Liver (tissue), 9 donors: ENCODE data around the gene CITED4. TPM values are rescaled to one million over a fixed set of nuclear protein-coding genes. Genes with fewer than 3 reads are reported as not detected.

Experiments
- DNase-seq: peaks from one replicate; pipeline ENCODE4 v3.0.0-alpha.2; 2017; ENCODE audit warnings: low spot score
- H3K27ac ChIP-seq, 2 donors: one replicate each; pipeline ENCODE4 v1.7.0; 2013; ENCODE audit warnings: inconsistent platforms in 2 of 2, low read length in 2 of 2, control low read depth in 1 of 2, low read depth in 1 of 2, mild to moderate bottlenecking in 1 of 2
- H3K27me3 ChIP-seq, 4 donors: one replicate each; pipeline versions ENCODE4 v1.6.1 to v1.7.0; 2013; ENCODE audit warnings: low read length in 3 of 4, inconsistent platforms in 1 of 4, mild to moderate bottlenecking in 1 of 4, moderate library complexity in 1 of 4; ENCODE audit not compliant: control insufficient read depth in 4 of 4, insufficient read depth in 4 of 4
- H3K36me3 ChIP-seq, 4 donors: one replicate each; pipeline versions ENCODE4 v1.6.1 to v1.7.0; 2013; ENCODE audit warnings: low read length in 3 of 4, mild to moderate bottlenecking in 3 of 4, low read depth in 1 of 4, moderate library complexity in 1 of 4; ENCODE audit not compliant: control insufficient read depth in 4 of 4, insufficient read depth in 3 of 4
- H3K4me1 ChIP-seq, 4 donors: one replicate each; pipeline versions ENCODE4 v1.6.1 to v1.7.0; 2013; ENCODE audit warnings: low read length in 3 of 4, mild to moderate bottlenecking in 3 of 4, moderate library complexity in 1 of 4; ENCODE audit not compliant: control insufficient read depth in 4 of 4, insufficient read depth in 4 of 4
- H3K4me3 ChIP-seq, 3 donors: one replicate each; pipeline versions ENCODE4 v1.6.1 to v1.7.0; 2013; ENCODE audit warnings: low read length in 3 of 3, control low read depth in 1 of 3, low read depth in 1 of 3, mild to moderate bottlenecking in 1 of 3
- H3K9ac ChIP-seq, 2 donors: one replicate each; pipeline ENCODE4 v1.7.0; 2013; ENCODE audit warnings: low read length in 2 of 2, mild to moderate bottlenecking in 2 of 2, moderate library complexity in 2 of 2, control low read depth in 1 of 2, low read depth in 1 of 2
- H3K9me3 ChIP-seq, 4 donors: one replicate each; pipeline versions ENCODE4 v1.6.1 to v1.7.0; 2013; ENCODE audit warnings: low read length in 3 of 4; ENCODE audit not compliant: control insufficient read depth in 4 of 4
- EGR1 ChIP-seq, 2 donors: IDR thresholded peaks; 2 replicates each; pipeline ENCODE4 v1.6.1; 2016 to 2018; ENCODE audit warnings: antibody characterized with exemption in 2 of 2, low read depth in 2 of 2
- FOXA1 ChIP-seq: IDR thresholded peaks from 2 replicates; pipeline ENCODE4 v1.6.1; 2016; ENCODE audit warnings: antibody characterized with exemption
- FOXA2 ChIP-seq: IDR thresholded peaks from 2 replicates; pipeline ENCODE4 v1.6.1; 2016; ENCODE audit warnings: antibody characterized with exemption
- HNF4A ChIP-seq, 2 donors: conservative IDR thresholded peaks; 2 replicates each; pipeline ENCODE4 v1.6.1; 2016; ENCODE audit warnings: antibody characterized with exemption in 2 of 2, mild to moderate bottlenecking in 2 of 2
- HNF4G ChIP-seq: IDR thresholded peaks from 2 replicates; pipeline ENCODE4 v1.6.1; 2016; ENCODE audit warnings: antibody characterized with exemption
- JUND ChIP-seq, 2 donors: IDR thresholded peaks; 2 replicates each; pipeline ENCODE4 v1.6.1; 2016; ENCODE audit warnings: antibody characterized with exemption in 2 of 2
- NR2F2 ChIP-seq: IDR thresholded peaks from 2 replicates; pipeline ENCODE4 v1.6.1; 2016; ENCODE audit warnings: antibody characterized with exemption
- RAD21 ChIP-seq, 2 donors: IDR thresholded peaks; 2 replicates each; pipeline ENCODE4 v1.6.1; 2016; ENCODE audit warnings: antibody characterized with exemption in 2 of 2, mild to moderate bottlenecking in 2 of 2
- RXRA ChIP-seq, 2 donors: IDR thresholded peaks; 2 replicates each; pipeline ENCODE4 v1.6.1; 2017 to 2018; ENCODE audit warnings: antibody characterized with exemption in 2 of 2, mild to moderate bottlenecking in 1 of 2
- SP1 ChIP-seq: IDR thresholded peaks from 2 replicates; pipeline ENCODE4 v1.6.1; 2018; ENCODE audit warnings: antibody characterized with exemption, mild to moderate bottlenecking
- TAF1 ChIP-seq: conservative IDR thresholded peaks from 2 replicates; pipeline ENCODE4 v1.6.1; 2016; ENCODE audit warnings: antibody characterized with exemption, mild to moderate bottlenecking
- WGBS: extraction: QIAGEN DNeasy Blood & Tissue Kit; methylation state at CpG from one replicate; pipeline ENCODE4 v1.1.7; 2013; 5-methylcytosine and 5-hydroxymethylcytosine counted together
- polyA plus RNA-seq, 2 donors: library from polyadenylated mRNA; stranded (reverse) in 1 of 2; unstranded in 1 of 2; fragments of 200-250 nt in 1 of 2; fragments of >200 nt in 1 of 2; fragmentation: Nextera tagmentation in 1 of 2; extraction: Ambion mirVana in 1 of 2; gene quantifications; one replicate each; pipeline versions ENCODE4 v1.2.1 to v1.2.3, GENCODE V29; 2013 to 2015
- total RNA-seq, 2 donors: library from RNA; depleted of rRNA; stranded (reverse); fragments of >200 nt; gene quantifications; one replicate each; pipeline ENCODE4 v1.2.3, GENCODE V29; 2014
- TF ChIP-seq, protein P1 (sequence below): IDR thresholded peaks from 2 replicates; pipeline ENCODE4 v1.6.1; 2016; ENCODE audit warnings: antibody characterized with exemption
- TF ChIP-seq, protein P2 (sequence below): IDR thresholded peaks from 2 replicates; pipeline ENCODE4 v1.6.1; 2016; ENCODE audit warnings: antibody characterized with exemption
- donor health status: healthy.
- donor health status: healthy.
- donor health status: healthy.
- donor health status: healthy.
- donor health status: healthy.

CITED4 gene
- total and polyA plus RNA-seq, 4 donors, result 1.4 to 9.9 (median 5.2) TPM

DNA sequence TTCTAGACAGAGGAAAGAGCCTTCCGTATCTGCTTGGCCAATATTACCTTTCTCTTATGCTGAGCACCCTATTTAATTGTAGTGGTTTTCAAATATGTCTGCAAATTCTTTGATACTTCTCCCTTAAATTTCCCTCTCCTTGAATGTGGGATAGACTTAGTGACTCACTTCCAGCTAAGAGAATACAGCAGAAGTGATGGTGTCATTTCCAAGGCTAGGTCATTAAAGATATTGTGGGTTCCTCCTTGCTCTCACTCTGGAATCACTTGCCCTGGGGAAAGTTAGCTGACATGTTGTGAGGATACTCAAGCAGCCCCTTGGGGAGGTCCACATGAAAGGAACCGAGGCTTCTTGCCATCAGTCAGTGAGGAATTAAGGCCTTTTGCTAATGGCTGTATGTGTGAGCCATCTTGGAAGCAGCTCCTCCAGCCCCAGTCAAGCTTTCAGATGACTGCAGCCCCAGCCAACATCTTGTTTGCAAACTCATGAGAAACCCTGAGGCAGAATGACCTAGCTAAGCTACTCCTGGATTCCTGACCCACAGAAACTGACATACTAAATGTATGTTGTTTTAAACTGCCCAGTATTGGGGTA lies 8.1 kb upstream of the CITED4 start:
- TF ChIP-seq EGR1 (IDR thresholded peaks at IDR 0.05; ENCODE audit: low read depth in 2 of 2), result no peak
- TF ChIP-seq HNF4G, result no peak
- TF ChIP-seq, protein P1, sequence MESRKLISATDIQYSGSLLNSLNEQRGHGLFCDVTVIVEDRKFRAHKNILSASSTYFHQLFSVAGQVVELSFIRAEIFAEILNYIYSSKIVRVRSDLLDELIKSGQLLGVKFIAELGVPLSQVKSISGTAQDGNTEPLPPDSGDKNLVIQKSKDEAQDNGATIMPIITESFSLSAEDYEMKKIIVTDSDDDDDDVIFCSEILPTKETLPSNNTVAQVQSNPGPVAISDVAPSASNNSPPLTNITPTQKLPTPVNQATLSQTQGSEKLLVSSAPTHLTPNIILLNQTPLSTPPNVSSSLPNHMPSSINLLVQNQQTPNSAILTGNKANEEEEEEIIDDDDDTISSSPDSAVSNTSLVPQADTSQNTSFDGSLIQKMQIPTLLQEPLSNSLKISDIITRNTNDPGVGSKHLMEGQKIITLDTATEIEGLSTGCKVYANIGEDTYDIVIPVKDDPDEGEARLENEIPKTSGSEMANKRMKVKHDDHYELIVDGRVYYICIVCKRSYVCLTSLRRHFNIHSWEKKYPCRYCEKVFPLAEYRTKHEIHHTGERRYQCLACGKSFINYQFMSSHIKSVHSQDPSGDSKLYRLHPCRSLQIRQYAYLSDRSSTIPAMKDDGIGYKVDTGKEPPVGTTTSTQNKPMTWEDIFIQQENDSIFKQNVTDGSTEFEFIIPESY, result no peak
- no peak for TF ChIP-seq JUND (IDR thresholded peaks at IDR 0.05)
- TF ChIP-seq FOXA1, result no peak
- no peak for TF ChIP-seq TAF1
- no peak overlapping the region for H3K9ac ChIP-seq
- 92% methylated on average over 2 of the region's 2 CpGs for WGBS
- no peaks in the 10 kb centered on the region for H3K4me1 ChIP-seq
- H3K27me3 ChIP-seq, result no peaks in the 10 kb centered on the region
- no peak for DNase-seq
- H3K9me3 ChIP-seq, result no peaks in the 10 kb centered on the region
- no peak overlapping the region for H3K4me3 ChIP-seq
- no peaks in the 10 kb centered on the region for H3K36me3 ChIP-seq
- no peak overlapping the region for H3K27ac ChIP-seq

DNA sequence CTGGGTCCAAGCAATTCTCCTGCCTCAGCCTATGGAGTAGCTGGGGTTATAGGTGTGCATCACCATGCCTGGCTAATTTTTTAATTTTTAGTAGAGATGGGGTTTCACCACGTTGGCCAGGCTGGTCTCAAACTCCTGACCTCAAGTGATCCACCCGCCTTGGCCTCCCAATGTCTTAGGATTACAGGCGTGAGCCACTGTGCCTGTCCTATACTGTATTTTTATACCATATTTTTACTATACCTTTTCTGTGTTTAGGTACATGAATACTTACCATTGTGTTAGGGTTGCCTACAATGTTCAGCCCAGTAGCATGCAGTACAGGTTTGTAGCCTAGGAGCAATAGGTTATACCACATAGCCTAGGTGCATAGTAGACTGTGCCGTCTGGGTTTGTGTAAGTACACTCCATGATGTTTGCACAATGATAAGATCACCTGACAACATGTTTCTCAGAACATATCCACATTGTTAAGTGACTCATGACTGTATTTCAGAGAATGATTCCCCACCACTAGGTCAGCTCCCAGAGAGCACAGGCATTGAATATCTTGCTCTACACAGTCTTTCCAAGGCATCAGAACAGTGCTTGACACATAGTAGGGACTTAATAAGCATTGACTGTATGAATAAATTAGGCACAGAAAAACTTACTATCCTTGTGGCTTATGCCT lies 6.0 kb upstream of the CITED4 start:
- DNase-seq, result no peak
- H3K27me3 ChIP-seq, result no peaks in the 10 kb centered on the region
- WGBS, result 73% methylated on average over 4 of the region's 4 CpGs
- H3K27ac ChIP-seq, result no peak overlapping the region
- TF ChIP-seq, protein P1, result no peak
- TF ChIP-seq RAD21 (IDR thresholded peaks at IDR 0.05) (no peak), RXRA (IDR thresholded peaks at IDR 0.05) (no peak), HNF4G (no peak), NR2F2 (no peak), FOXA2 (peak; percentile 32), HNF4A (conservative IDR thresholded peaks at IDR 0.05) (no peak), SP1 (no peak)
- no peaks in the 10 kb centered on the region for H3K4me1 ChIP-seq
- no peak overlapping the region for H3K9ac ChIP-seq
- H3K36me3 ChIP-seq, result no peaks in the 10 kb centered on the region
- H3K4me3 ChIP-seq, result no peak overlapping the region
- H3K9me3 ChIP-seq, result no peaks in the 10 kb centered on the region

DNA sequence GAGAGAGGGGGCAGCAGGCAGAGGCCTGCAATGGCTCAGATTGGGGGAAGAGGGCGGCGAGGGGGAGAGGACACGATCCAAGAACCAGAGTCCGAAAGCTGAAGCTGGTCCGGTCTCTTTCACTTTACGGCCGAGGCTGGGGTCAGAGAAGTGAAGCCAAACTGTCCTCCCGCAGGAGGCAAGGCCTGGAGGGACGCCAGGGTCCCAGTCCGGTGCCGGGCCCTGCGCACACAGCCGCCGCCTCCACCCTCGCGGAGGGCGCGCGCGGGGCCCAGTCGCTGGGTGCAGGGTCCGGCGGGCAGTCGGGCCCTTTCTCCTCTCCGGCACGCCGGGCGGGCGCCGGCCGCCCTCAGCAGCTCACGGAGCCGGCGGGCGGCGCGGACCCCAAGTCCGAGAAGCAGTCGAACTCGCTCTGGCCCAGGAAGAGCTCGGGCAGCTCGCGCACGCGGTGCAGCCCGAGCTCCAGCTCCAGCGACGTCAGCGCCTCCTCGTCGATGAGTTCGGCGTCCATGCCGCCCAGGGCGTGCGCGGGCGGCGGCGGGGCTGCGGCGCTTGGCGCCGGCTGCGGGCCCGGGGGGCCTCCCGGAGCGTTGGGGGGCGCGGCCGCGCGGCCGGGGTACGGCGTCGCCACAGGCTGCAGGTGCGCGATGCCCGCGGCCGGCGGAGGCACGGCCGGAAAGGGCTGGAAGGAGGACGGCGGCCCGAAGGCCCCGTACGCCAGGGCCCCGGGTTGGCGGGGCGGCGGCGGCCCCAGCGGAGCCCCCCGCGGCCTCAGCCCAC lies 749 bp downstream of the CITED4 start:
- Histone ChIP-seq H3K9ac (peak overlapping the region; percentile 49 to 63), H3K4me3 (peak overlapping the region; percentile 66 to 76 (median 75)), H3K27me3 (no peaks in the 10 kb centered on the region), H3K9me3 (no peaks in the 10 kb centered on the region), H3K27ac (peak overlapping the region; percentile 89 to 92), H3K36me3 (no peaks in the 10 kb centered on the region), H3K4me1 (peaks cover 4 to 15% (median 12%) of the 10 kb centered on the region in 4 donors)
- no peak for TF ChIP-seq RAD21 (IDR thresholded peaks at IDR 0.05)
- TF ChIP-seq, protein P2, sequence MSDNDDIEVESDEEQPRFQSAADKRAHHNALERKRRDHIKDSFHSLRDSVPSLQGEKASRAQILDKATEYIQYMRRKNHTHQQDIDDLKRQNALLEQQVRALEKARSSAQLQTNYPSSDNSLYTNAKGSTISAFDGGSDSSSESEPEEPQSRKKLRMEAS, result no peak
- TF ChIP-seq HNF4A (conservative IDR thresholded peaks at IDR 0.05), result peak in 1 of 2 donors; percentile 54
- no peak for TF ChIP-seq FOXA2
- 1% methylated on average over 98 of the region's 98 CpGs for WGBS
- no peak for DNase-seq
